HK-2 (cell line): Measurements from ENCODE around the gene SLC26A8.

Experiments
- DNase-seq: peaks from one replicate; pipeline ENCODE4 v3.0.0-alpha.2; 2018; ENCODE audit not compliant: unreplicated experiment

Gene SLC26A8, protein sequence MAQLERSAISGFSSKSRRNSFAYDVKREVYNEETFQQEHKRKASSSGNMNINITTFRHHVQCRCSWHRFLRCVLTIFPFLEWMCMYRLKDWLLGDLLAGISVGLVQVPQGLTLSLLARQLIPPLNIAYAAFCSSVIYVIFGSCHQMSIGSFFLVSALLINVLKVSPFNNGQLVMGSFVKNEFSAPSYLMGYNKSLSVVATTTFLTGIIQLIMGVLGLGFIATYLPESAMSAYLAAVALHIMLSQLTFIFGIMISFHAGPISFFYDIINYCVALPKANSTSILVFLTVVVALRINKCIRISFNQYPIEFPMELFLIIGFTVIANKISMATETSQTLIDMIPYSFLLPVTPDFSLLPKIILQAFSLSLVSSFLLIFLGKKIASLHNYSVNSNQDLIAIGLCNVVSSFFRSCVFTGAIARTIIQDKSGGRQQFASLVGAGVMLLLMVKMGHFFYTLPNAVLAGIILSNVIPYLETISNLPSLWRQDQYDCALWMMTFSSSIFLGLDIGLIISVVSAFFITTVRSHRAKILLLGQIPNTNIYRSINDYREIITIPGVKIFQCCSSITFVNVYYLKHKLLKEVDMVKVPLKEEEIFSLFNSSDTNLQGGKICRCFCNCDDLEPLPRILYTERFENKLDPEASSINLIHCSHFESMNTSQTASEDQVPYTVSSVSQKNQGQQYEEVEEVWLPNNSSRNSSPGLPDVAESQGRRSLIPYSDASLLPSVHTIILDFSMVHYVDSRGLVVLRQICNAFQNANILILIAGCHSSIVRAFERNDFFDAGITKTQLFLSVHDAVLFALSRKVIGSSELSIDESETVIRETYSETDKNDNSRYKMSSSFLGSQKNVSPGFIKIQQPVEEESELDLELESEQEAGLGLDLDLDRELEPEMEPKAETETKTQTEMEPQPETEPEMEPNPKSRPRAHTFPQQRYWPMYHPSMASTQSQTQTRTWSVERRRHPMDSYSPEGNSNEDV

DNA sequence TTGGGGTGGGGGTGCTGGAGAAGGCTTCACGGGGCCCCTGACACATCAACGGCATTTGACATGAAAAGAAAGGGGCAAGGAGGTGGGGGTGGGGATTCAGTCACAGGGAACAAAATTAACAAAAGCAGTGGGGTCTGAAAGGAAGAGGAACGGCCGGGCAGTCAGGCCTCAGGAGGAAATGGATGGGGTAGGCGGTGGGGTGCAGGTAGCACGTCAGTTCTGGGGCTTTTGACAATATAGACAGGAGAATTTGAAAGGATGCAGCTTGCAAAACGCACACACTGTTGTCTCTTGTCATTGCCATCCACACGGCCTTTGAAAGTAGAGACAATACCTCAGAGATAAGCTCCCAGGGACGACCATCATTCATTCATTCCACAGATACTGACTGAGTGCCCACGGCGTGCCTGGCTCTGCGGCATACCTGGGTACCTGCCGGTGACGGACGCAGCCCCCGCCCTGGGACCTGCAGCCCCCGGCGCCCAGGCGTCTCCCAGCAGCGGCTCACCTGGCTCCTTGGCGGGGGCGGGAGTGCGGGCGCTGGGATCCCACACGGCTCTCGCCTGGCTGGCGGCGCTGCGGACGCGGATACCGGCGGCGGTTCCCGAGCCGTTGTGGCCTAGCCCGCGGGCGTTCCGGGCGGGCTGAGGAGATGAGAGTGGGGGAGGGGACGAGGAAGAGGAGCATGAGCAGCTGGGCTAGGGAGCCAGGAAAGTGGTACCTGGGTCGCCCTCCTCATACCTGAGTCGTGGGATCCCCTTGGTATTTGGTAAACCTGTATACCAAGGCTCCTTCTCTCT, at the start of gene SLC26A8:
SLC26A8 (minus strand) TSS at position 646 of the 800 bp plus-strand sequence. CDS start 4,934 bp downstream, outside the sequence.
- DNase-seq, result no peak

DNA sequence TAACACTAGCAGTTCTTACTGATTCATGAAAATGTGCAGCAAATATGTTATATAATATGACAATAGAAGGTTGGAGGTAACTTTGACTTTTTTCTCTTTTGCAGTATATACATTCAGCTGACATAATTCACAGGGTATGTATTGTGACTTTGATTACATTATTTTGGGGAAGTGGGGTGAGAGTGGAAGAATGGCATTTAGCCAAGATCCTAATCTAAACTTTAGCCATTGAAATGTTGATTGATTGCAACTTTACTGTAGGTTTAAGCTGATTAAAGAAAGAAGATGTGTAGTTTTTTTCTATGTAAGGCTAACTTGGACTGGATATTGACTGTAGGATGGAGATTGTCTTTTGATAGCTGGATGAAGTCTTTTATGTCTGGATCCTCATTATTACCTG, 49.1 kb upstream of the SLC26A8 start:
- DNase-seq, result no peak

DNA sequence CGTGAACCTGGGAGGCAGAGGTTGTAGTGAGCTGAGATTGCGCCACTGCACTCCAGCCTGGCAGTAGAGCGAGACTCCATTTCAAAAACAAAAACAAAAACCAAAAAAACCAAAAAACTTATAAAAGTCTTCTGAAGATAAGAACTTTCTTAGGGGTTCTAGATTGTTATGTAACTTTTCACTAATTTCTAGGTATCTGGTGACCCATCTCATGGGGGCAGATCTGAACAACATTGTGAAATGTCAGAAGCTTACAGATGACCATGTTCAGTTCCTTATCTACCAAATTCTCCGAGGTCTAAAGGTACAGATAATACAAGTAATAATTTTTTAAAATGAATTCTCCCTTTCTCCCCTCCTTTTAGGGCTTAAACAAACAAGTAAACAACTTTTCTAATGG, 48.2 kb upstream of the SLC26A8 start:
- DNase-seq, result no peak

DNA sequence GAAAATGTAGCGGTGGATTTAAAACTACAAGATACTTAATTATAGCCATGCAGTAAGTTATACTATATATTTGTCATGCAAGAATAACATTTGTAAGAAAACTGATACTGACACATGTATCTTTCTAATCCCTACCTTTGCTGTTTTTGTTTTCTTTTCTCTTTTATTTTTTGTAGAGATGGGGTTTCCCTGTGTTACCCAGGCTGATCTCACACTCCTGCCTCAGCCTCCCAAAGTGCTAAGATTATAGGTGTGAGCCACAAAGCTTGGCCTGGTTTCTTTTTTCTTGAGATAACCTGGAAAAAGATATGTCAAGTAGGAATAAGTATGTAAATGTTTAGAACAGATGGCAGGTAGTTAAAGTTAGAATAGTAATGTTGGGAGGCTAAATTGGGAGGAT, 47.3 kb upstream of the SLC26A8 start:
- no peak for DNase-seq

DNA sequence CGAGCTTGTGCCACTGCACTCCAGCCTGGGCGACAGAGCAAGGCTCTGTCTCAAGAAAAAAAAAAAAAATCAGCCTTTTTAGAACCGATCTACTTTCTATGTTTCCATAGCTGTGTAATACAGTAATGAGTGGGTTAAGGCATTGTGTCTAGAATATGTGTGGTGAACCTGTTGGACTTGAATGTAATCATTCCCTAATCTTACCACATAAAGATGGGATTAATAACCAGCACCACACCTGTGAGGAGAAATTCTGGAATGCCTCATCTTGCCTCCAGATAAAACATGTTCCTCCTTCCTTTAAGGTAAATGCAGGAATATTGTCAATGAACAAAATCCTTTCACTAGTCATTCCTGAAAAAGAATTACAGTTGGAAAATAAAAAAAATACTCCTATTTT, 46.8 kb upstream of the SLC26A8 start:
- DNase-seq, result no peak

DNA sequence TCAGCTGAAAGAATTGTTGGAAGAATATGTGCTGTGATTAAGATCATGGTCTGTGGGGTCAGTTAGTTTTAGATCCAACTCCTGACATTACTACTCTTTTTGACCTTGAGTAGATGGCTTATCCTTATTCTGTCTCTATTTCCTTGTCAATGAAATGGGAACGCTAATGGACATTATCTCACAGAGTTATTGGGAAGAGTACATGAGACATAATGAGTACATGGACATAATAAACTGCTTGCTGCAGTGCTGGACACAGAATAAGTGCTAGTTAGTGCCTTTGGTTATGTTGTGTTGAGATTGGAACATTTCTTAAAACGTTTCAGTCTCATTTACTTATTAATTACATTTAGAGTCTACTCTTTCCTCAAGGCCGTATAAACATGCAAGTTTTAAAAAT, 45.8 kb upstream of the SLC26A8 start:
- no peak for DNase-seq

DNA sequence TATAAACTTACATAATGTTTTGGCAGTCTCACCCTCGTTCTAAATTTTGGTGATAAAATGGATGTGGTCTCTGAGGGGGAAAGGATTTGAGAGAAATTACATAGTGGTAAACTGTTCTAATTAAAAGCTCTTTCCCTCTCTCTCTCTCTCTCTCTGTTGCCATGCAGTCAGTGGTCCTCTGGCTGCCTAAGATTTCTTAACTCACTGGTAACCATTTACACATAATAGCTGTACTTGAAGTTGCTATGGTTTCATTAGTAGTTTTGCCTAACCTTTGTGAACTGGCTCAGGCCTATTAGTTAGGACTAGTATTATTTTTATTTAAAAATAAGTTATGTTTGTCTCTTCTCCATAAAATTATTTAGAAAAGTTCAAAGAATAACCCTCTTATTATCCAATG, 45.1 kb upstream of the SLC26A8 start:
- DNase-seq, result no peak

DNA sequence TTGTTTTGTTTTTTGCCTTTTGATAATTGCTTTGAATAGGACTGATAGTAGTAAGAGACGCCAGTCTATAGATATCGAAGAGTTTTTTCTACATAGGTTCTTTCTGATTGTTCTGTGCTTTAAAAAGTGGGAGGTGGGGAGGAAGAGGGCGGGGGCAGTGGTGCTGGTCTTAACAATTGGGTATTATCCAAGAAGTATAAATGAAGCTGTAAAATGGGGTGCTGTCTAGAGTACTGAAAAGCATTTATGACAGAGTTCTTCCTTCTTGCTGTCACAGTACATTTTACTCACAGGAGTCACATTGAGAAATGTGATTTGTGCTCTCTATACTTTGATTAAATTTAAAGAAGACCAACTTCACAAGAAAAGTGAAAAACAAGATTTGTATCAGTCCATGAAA, 44.1 kb upstream of the SLC26A8 start:
- DNase-seq, result no peak

DNA sequence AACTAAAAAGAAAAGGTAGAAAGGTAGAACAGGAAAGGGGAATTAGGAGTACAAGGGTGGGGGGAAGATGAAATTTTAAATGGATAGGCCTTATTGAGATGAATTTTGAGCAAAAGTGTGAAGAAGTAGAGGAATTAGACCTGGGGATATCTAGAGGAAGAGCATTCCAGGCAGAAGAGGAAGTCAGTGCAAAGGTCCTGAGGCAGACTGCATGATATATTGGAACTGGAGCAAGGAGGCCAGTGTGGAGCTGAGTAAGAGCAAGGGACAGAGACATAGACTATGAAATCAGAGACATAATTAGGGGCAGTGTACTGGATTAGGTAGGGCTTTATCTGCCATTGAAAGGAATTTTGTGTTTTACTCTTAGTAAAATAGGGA, 43.6 kb upstream of the SLC26A8 start:
- no peak for DNase-seq

DNA sequence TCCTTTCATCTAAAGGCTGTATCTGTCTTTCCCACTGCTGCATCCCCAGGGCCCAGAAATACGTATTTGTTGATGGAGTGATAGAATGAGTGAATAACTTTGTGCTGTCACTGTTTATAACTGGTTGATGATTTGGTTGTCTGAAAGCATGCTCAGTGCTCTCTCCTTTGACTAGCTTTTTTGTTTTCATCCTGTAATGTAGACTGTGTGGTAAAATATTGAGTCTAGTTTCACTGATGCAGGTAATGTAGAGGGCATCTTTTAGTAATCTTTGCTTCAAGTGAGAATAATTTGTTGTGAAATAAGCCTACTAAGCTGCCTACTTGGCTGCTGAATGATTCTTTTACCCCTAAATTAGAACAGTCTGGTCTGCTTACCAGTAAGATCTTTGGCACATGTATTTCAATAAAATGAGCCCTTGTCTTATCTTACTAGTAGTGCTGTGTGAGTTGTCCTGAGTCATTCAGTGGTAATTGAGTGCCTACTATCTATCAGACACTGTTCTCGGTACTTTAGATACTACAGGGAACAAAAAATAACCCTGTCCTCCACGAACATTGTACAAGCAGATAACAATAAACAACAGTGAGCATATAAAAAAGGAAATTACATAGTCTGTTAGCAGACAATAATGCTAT, 43.1 kb upstream of the SLC26A8 start:
- DNase-seq, result no peak

DNA sequence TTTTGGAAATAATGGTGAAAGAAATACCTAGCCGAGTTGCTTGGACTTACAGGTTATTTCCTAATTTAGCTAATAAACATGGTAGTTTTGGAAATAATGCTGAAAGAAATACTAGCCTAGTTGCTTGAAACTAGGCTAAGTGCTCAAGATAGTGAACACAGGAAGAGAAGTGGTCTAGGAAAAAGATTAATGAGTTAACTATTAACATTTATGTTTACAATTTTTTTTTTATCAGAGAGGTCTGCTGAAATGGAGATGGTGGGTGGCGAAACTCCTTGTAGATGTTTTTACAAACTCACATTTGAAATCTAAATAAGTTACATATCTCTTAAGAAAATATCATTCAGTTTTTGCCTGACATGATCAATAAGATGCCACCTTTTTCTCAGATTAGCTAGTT, 42.4 kb upstream of the SLC26A8 start:
- DNase-seq, result no peak

DNA sequence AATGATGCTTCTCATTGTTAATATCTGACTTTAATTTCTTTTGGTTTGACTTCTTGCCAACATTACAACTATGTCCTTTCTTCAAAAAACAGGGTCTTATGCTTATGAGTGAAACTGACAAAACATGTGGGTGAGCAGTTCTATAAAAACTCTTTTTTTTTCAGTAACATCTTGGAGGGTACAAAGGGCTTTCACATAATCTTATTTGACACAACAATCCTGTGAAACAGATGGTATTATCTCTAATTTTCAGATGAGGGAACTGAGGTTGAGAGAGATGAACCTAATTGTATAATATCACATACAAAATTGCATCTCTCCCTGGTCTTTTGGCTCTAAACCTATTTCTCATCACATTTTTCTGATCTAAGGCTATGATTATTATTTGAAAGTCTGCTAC, 41.5 kb upstream of the SLC26A8 start:
- DNase-seq, result no peak

DNA sequence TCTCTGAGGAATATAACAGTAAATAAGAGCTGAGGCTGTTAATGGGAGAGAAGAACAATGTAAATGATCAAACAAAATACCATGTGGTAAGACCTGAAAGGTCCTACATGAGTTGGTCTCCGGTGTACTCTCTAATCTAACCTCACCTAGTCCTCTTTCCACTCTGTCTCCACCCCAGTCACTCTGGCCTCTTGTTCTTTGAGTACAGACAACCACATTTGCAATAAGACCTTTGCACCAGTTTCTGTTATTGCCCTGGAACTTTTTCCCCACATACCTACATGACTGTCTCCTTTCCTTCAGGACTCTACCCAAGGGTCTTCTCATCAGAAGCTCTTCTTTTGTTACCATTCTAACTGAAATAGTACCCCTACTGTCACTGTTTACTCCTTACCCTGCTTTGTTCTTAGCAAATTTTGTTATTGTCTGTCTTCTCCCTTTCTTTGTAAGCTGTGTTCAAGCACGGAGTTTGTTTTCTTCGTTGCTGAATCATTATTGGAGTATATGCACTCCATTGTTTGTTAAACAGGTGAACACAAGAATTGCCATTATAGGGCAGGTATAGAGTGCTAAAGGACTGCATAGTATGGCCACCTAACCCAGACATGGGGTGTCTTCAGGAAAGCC, 40.4 kb upstream of the SLC26A8 start:
- no peak for DNase-seq

DNA sequence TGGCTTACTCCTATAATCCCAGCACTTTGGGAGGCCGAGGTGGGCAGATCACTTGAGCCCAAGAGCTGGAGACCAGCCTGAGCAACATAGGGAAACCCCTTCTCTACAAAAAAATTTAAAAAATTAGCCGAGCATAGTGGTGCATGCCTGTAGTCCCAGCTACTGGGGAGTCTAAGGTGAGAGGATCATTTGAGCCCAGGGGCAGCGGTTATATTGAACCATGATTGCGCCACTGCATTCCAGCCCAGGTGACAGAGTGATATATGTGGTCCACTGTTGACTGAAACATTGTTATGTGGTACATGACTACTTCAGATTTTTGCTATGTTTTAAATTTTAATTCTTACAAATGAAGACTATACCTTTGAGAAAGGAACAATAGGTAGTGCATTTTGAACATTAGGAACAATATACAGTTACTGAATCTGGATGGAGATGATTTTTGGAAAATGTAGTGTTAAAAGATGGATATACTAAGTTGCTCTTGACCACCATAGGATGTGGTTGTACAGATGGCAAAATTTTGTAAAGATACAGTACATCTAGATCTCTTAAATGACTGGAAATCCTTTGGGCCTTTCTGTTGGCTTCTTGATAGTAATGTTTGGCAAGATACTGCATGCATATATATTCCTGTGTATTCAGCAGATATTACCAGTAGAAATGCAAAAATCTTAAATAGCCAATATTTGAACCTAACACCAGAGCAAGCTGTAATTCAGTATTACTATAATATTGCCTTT, 39.0 kb upstream of the SLC26A8 start:
- DNase-seq, result no peak

DNA sequence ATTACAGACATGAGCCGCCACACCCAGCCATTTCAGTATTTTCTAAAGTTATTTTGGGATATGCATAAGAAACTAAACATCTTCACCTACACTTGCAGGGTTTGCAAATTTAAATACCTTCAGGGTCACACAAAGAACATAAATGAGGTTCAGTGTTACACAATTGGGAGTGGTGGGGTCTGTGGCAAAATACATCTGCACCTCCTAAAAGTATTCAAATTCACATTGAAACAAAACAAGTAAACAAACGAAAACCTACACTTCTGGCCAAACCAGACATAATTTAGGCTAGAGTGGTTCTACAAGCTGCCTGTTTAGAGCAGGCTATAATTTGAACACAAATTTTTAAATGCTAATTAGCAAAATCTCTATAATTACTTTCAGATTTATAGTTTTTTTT, 37.8 kb upstream of the SLC26A8 start:
- no peak for DNase-seq

DNA sequence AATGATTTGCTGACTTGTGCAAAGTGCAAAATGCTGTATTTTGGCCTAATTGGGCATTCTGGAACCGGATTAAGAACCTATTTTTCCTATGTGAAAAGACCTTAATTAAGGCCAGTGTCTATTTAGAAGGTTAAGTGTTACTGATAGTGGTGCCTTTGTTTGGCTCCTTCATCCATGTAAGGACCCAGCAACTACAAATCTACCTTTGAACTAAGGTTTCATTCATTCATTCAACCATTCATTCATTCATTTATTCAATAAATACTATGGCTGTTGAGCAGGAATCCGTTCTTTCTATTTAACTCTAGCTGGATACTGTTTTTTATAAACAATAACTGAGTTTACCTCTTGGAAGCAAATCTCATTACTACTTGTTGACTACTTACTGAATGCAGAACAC, 36.8 kb upstream of the SLC26A8 start:
- no peak for DNase-seq

DNA sequence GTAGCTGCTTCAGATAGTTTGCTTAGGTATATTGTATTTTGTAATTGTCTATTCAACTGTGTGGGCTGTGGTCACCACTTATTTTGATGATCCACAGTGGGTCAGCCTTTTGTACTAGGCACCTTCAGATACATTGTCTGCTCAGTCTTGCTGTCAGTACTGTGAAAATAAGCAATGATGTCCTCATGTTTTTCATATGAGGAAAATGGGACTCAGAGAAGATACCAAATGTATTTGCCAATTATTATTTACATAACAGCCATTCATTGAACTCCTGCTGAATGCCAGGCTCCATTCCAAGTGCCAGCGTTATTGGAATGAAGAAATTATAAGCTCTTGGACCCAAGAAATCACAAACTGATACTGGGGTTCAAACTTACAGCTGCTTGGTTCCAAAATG, 31.7 kb upstream of the SLC26A8 start:
- no peak for DNase-seq

DNA sequence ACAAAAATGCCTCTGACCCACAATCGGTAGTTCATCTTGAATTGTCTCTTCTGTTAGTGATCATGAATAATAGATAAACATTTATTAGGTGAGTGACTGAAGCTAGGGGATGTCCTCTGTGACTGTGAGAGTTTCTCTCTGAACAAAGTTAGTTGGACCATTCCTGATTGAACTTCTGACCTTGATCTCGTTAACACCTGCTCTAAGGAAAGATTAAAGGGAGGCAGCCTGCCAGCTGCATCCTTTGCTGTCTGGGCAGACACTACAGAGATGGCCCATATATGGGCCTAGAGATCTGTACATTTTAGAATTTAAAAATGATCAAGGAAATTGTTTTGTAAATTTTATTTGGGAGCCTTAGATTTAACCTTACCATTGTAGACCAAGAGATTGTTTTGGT, 30.5 kb upstream of the SLC26A8 start:
- no peak for DNase-seq

DNA sequence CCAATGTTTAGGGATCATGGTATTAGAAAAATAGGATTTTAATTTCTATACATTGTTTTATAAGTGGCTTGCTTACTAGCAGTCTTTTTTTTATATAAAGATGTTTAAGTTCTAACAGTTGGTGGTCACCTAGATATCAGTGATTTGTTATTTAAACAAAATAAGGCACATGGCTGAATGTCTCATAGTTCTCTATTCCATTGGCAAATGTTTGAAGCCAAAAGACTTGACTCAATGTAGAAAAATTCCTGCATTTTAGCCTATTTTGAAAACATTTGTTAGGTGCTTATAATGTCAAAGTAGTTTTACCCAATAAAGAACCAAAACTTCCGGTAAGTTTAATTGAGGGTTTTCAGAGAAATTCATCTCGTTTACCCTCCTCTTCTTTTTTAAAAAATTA, 30.0 kb upstream of the SLC26A8 start:
- no peak for DNase-seq

DNA sequence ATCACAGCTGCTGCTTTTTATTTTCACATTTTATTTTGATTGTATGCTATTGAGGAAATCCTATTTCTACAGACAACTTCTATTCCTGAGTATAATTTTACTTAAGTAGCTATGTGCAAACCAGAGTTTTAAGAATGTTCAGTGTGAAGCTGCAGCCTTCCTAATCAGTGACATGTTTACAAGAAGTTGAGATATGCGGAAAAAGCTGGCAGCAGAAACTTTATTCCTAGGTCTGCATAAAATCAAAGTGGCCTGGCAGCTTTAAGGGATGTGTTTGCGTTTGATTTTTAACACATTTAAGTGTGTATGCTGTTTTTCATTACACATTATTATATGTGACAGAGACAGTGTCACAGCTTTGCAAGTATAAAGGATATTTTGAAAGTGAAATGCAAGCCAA, 29.4 kb upstream of the SLC26A8 start:
- DNase-seq, result no peak
